ENCODE measurements around the gene ARHGAP21.

The ARHGAP21 gene

DNA sequence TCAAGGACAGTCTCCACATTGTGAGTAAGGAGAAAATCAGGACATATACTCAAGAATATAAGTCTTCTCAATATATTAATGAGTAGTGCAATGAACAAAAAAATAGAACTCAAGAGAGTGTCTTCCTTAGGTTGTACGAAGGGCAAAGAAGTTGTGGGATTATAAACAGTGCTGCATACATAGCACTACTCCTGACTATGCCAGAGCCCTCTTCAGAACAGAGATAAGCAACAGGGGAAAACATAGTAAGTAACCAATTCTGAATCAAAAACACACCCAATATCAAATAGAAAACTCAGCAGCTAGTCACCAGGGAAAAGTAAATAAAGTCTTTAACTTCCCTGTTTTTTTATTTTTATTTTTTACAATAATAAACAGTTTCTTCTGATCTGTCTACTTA lies 10.6 kb downstream of the ARHGAP21 start:
- H3K27ac ChIP-seq (ENCODE audit: insufficient read depth, low read depth, low read length, poor library complexity, severe bottlenecking) = no peak overlapping the region

DNA sequence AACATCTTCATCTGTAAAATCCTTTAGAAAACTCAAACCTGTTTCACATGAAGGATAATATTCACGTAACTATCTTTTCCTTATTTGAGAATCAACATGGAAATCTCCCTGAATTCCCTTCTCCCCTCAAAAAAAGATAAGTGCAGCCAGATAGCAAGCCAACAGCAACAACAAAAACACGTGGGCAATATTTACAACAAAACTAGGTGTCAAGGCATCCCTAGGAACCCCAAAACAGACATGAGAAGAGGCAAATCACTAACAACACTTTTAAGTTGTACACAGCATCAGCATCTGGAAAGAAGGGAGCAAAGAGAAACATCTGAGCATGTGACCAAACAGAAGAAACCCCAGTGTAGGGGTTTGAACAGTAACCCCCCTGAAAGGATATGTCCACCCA lies 12.2 kb downstream of the ARHGAP21 start:
- Histone ChIP-seq H3K36me3 (ENCODE audit: control insufficient read depth, insufficient read depth, low read length) (no peaks in the 10 kb centered on the region), H3K4me1 (ENCODE audit: control insufficient read depth, insufficient read depth, low read length) (peaks cover 4% of the 10 kb centered on the region), H3K4me3 (ENCODE audit: insufficient read depth, low read depth, low read length) (no peak overlapping the region), H3K9me3 (ENCODE audit: control insufficient read depth, low read length) (no peaks in the 10 kb centered on the region), H3K27ac (ENCODE audit: insufficient read depth, low read depth, low read length, poor library complexity, severe bottlenecking) (no peak overlapping the region), H3K27me3 (ENCODE audit: control insufficient read depth, insufficient read depth, low read length, poor library complexity, severe bottlenecking) (no peaks in the 10 kb centered on the region)
- WGBS, 2 experiments = 91% methylated on average over 2 of the region's 2 CpGs

More for the DNA sequence above, 10.6 kb downstream of the ARHGAP21 start:
- 92 to 100% methylated on average over 1 of the region's 1 CpG for WGBS, 2 experiments
- no peaks in the 10 kb centered on the region for H3K27me3 ChIP-seq (ENCODE audit: control insufficient read depth, insufficient read depth, low read length, poor library complexity, severe bottlenecking)
- H3K4me1 ChIP-seq (ENCODE audit: control insufficient read depth, insufficient read depth, low read length) = peaks cover 12% of the 10 kb centered on the region
- H3K9me3 ChIP-seq (ENCODE audit: control insufficient read depth, low read length) = no peaks in the 10 kb centered on the region
- no peak overlapping the region for H3K4me3 ChIP-seq (ENCODE audit: insufficient read depth, low read depth, low read length)
- no peaks in the 10 kb centered on the region for H3K36me3 ChIP-seq (ENCODE audit: control insufficient read depth, insufficient read depth, low read length)

DNA sequence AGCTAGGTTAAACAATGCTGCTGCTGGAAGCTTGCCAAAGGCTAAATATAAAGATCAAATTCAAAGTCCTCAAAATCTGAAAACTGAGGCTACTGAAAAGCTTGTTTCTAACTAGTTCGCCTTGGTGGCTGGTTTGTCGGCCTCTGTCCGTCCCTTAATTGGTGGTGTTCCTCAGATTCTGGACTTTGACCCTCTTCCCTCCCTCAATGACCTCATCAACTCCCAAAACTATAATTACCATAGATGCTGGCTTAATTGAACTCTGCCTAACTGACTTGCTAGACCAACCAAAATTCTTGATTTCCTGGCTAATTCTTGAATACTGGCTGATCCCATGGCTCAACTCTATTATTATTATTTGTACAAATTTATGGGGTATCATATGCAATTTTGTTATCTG lies 15.6 kb downstream of the ARHGAP21 start:
- H3K4me1 ChIP-seq (ENCODE audit: control insufficient read depth, insufficient read depth, low read length) = no peaks in the 10 kb centered on the region
- 88 to 91% methylated on average over 3 of the region's 3 CpGs for WGBS, 2 experiments
- H3K27ac ChIP-seq (ENCODE audit: insufficient read depth, low read depth, low read length, poor library complexity, severe bottlenecking) = no peak overlapping the region
- H3K27me3 ChIP-seq (ENCODE audit: control insufficient read depth, insufficient read depth, low read length, poor library complexity, severe bottlenecking) = no peaks in the 10 kb centered on the region
- H3K36me3 ChIP-seq (ENCODE audit: control insufficient read depth, insufficient read depth, low read length) = no peaks in the 10 kb centered on the region
- H3K4me3 ChIP-seq (ENCODE audit: insufficient read depth, low read depth, low read length) = no peak overlapping the region
- no peaks in the 10 kb centered on the region for H3K9me3 ChIP-seq (ENCODE audit: control insufficient read depth, low read length)

DNA sequence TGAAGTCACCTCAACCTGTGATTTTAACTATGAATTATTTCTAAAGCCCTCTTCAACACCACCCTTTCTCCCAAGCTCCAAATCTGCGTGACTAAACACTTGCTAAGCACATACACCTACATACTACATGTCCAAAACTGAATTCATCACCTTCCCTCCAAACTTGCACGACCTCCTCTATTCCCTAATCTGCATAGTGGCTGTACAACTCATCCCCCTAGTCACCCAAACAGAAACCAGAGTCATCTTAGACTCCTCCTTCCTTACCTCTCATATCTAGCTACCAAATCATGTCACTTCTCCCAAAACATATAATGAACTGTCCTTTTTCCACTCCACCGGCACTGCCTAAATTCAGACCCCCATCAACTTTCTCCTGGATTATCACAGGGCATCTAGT lies 16.2 kb downstream of the ARHGAP21 start:
- Histone ChIP-seq H3K36me3 (ENCODE audit: control insufficient read depth, insufficient read depth, low read length) (no peaks in the 10 kb centered on the region), H3K4me1 (ENCODE audit: control insufficient read depth, insufficient read depth, low read length) (no peaks in the 10 kb centered on the region), H3K27me3 (ENCODE audit: control insufficient read depth, insufficient read depth, low read length, poor library complexity, severe bottlenecking) (no peaks in the 10 kb centered on the region), H3K9me3 (ENCODE audit: control insufficient read depth, low read length) (no peaks in the 10 kb centered on the region), H3K4me3 (ENCODE audit: insufficient read depth, low read depth, low read length) (no peak overlapping the region), H3K27ac (ENCODE audit: insufficient read depth, low read depth, low read length, poor library complexity, severe bottlenecking) (no peak overlapping the region)
- 88 to 91% methylated on average over 3 of the region's 3 CpGs for WGBS, 2 experiments

GRCh38 chr10:24706479-24707118 lies 17.1 kb downstream of the ARHGAP21 start:
- Histone ChIP-seq H3K4me1 (ENCODE audit: control insufficient read depth, insufficient read depth, low read length) (no peaks in the 10 kb centered on the region), H3K27me3 (ENCODE audit: control insufficient read depth, insufficient read depth, low read length, poor library complexity, severe bottlenecking) (no peaks in the 10 kb centered on the region), H3K36me3 (ENCODE audit: control insufficient read depth, insufficient read depth, low read length) (no peaks in the 10 kb centered on the region), H3K4me3 (ENCODE audit: insufficient read depth, low read depth, low read length) (no peak overlapping the region), H3K9me3 (ENCODE audit: control insufficient read depth, low read length) (no peaks in the 10 kb centered on the region), H3K27ac (ENCODE audit: insufficient read depth, low read depth, low read length, poor library complexity, severe bottlenecking) (no peak overlapping the region)
- 84 to 87% methylated on average over 6 to 7 of the region's 7 CpGs for WGBS, 2 experiments

- Histone ChIP-seq H3K4me3 (ENCODE audit: insufficient read depth, low read depth, low read length) (no peak overlapping the region), H3K36me3 (ENCODE audit: control insufficient read depth, insufficient read depth, low read length) (no peaks in the 10 kb centered on the region), H3K4me1 (ENCODE audit: control insufficient read depth, insufficient read depth, low read length) (no peaks in the 10 kb centered on the region), H3K27ac (ENCODE audit: insufficient read depth, low read depth, low read length, poor library complexity, severe bottlenecking) (no peak overlapping the region), H3K9me3 (ENCODE audit: control insufficient read depth, low read length) (no peaks in the 10 kb centered on the region), H3K27me3 (ENCODE audit: control insufficient read depth, insufficient read depth, low read length, poor library complexity, severe bottlenecking) (no peaks in the 10 kb centered on the region)
- 94 to 95% methylated on average over 5 of the region's 5 CpGs for WGBS, 2 experiments
Measured at GRCh38 chr10:24703700-24704099, 20.0 kb downstream of the ARHGAP21 start.

- Histone ChIP-seq H3K9me3 (ENCODE audit: control insufficient read depth, low read length) (no peaks in the 10 kb centered on the region), H3K27me3 (ENCODE audit: control insufficient read depth, insufficient read depth, low read length, poor library complexity, severe bottlenecking) (no peaks in the 10 kb centered on the region), H3K4me1 (ENCODE audit: control insufficient read depth, insufficient read depth, low read length) (no peaks in the 10 kb centered on the region), H3K27ac (ENCODE audit: insufficient read depth, low read depth, low read length, poor library complexity, severe bottlenecking) (no peak overlapping the region), H3K36me3 (ENCODE audit: control insufficient read depth, insufficient read depth, low read length) (no peaks in the 10 kb centered on the region), H3K4me3 (ENCODE audit: insufficient read depth, low read depth, low read length) (no peak overlapping the region)
- WGBS, 2 experiments = 94 to 96% methylated on average over 3 of the region's 3 CpGs
Measured at GRCh38 chr10:24701447-24701846, 22.2 kb downstream of the ARHGAP21 start.

DNA sequence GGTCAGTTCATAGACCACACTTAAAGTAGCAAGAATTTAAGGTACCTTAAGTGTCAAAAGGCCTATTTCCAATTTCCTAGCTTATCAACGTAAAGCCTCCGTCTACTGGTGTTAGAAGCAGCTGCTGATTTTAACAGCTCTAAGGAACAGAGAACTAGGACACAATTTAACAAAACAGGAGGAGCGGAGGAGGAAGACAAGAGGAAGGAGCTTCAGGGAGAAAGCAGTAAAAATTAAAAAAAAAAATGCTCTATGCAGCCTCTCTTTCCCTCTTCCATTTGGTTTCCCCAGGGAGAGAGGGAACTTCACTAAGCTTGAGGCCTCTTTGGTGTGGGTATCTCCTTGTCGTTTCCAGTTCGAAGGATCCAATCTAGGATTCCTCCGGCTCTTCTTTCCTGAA lies 22.7 kb downstream of the ARHGAP21 start:
- Histone ChIP-seq H3K27ac (ENCODE audit: insufficient read depth, low read depth, low read length, poor library complexity, severe bottlenecking) (no peak overlapping the region), H3K9me3 (ENCODE audit: control insufficient read depth, low read length) (no peaks in the 10 kb centered on the region)
- WGBS, 2 experiments = 96 to 97% methylated on average over 5 to 6 of the region's 6 CpGs

DNA sequence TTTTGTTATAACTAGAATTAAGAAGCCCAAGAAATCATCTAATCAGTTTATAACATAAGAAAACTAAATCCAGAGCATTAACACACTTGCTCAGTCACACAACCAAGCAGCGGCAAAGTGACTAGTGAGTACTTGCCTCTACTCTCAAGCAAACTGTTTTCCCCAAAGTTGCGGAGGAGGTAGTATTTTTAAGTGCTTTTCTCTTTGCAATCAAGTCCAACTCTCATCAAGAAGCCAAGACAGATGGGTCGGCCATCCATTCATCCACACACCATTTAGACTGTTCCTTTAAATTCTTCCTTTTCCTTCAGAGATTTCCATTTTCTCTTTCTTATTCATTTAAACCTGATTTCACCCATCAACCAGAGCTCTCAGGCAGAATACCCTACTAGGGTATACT lies 25.4 kb downstream of the ARHGAP21 start:
- Histone ChIP-seq H3K27ac (ENCODE audit: insufficient read depth, low read depth, low read length, poor library complexity, severe bottlenecking) (no peak overlapping the region), H3K4me1 (ENCODE audit: control insufficient read depth, insufficient read depth, low read length) (no peaks in the 10 kb centered on the region), H3K4me3 (ENCODE audit: insufficient read depth, low read depth, low read length) (no peak overlapping the region), H3K36me3 (ENCODE audit: control insufficient read depth, insufficient read depth, low read length) (no peaks in the 10 kb centered on the region), H3K27me3 (ENCODE audit: control insufficient read depth, insufficient read depth, low read length, poor library complexity, severe bottlenecking) (no peaks in the 10 kb centered on the region), H3K9me3 (ENCODE audit: control insufficient read depth, low read length) (no peaks in the 10 kb centered on the region)
- WGBS, 2 experiments = 86 to 95% methylated on average over 3 of the region's 3 CpGs

More for the DNA sequence above, 22.7 kb downstream of the ARHGAP21 start:
- H3K4me3 ChIP-seq (ENCODE audit: insufficient read depth, low read depth, low read length) = no peak overlapping the region
- H3K4me1 ChIP-seq (ENCODE audit: control insufficient read depth, insufficient read depth, low read length) = no peaks in the 10 kb centered on the region
- H3K27me3 ChIP-seq (ENCODE audit: control insufficient read depth, insufficient read depth, low read length, poor library complexity, severe bottlenecking) = no peaks in the 10 kb centered on the region
- no peaks in the 10 kb centered on the region for H3K36me3 ChIP-seq (ENCODE audit: control insufficient read depth, insufficient read depth, low read length)

- H3K4me3 ChIP-seq (ENCODE audit: insufficient read depth, low read depth, low read length) = no peak overlapping the region
- WGBS, 2 experiments = 95 to 97% methylated on average over 2 of the region's 2 CpGs
Measured at GRCh38 chr10:24697080-24697479, 26.6 kb downstream of the ARHGAP21 start.

GRCh38 chr10:24695452-24695851 lies 28.2 kb downstream of the ARHGAP21 start:
- H3K36me3 ChIP-seq (ENCODE audit: control insufficient read depth, insufficient read depth, low read length) = no peaks in the 10 kb centered on the region
- WGBS, 2 experiments = 93 to 96% methylated on average over 3 of the region's 3 CpGs
- H3K9me3 ChIP-seq (ENCODE audit: control insufficient read depth, low read length) = no peaks in the 10 kb centered on the region
- no peaks in the 10 kb centered on the region for H3K27me3 ChIP-seq (ENCODE audit: control insufficient read depth, insufficient read depth, low read length, poor library complexity, severe bottlenecking)
- H3K27ac ChIP-seq (ENCODE audit: insufficient read depth, low read depth, low read length, poor library complexity, severe bottlenecking) = no peak overlapping the region
- H3K4me1 ChIP-seq (ENCODE audit: control insufficient read depth, insufficient read depth, low read length) = no peaks in the 10 kb centered on the region
- no peak overlapping the region for H3K4me3 ChIP-seq (ENCODE audit: insufficient read depth, low read depth, low read length)

More at GRCh38 chr10:24697080-24697479, 26.6 kb downstream of the ARHGAP21 start:
- Histone ChIP-seq H3K9me3 (ENCODE audit: control insufficient read depth, low read length) (no peaks in the 10 kb centered on the region), H3K4me1 (ENCODE audit: control insufficient read depth, insufficient read depth, low read length) (no peaks in the 10 kb centered on the region), H3K27me3 (ENCODE audit: control insufficient read depth, insufficient read depth, low read length, poor library complexity, severe bottlenecking) (no peaks in the 10 kb centered on the region), H3K36me3 (ENCODE audit: control insufficient read depth, insufficient read depth, low read length) (no peaks in the 10 kb centered on the region), H3K27ac (ENCODE audit: insufficient read depth, low read depth, low read length, poor library complexity, severe bottlenecking) (no peak overlapping the region)
